ENCODE results near the gene BCL11B.

DNA sequence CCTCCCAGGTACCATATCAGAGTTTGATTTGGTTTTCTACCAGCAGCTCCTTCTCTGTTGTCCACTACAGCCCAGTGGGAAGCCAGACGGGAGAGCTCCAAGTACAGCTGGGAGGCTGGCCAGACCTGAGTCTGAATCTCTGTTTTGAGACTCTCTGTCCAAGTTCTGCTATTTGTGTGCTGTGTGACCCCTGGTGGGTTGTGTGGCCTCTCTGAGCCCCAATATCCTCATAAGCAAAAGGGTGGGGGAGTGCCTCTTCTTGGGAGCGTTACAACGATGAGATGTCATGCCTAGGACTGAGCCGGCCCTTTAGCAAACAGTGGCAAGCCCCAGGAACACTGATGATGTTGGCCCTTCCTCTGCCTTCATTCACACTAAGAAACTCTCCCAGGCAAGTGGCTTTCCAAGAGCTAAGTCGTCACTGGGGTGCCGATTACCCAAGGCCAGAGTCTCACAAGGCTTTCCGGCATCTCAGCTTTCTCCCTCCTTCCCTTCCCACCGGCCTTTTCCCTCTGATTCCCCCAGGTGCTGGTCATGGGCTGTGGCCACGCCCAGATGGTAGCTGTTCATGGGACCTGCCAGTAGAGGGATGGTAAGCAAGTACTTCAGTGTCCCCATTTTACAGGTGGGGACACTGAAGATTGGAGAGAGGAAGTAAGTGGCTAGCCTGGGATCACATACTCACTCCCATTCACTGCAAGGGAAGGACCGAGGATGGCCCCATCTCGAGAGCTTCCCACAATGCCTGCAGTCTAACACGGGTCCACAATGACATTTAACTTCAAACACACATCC lies 47.7 kb downstream of the BCL11B start:
- TF ChIP-seq EZH2 (IDR thresholded peaks at IDR 0.05) = no peak
- TF ChIP-seq, protein P1, sequence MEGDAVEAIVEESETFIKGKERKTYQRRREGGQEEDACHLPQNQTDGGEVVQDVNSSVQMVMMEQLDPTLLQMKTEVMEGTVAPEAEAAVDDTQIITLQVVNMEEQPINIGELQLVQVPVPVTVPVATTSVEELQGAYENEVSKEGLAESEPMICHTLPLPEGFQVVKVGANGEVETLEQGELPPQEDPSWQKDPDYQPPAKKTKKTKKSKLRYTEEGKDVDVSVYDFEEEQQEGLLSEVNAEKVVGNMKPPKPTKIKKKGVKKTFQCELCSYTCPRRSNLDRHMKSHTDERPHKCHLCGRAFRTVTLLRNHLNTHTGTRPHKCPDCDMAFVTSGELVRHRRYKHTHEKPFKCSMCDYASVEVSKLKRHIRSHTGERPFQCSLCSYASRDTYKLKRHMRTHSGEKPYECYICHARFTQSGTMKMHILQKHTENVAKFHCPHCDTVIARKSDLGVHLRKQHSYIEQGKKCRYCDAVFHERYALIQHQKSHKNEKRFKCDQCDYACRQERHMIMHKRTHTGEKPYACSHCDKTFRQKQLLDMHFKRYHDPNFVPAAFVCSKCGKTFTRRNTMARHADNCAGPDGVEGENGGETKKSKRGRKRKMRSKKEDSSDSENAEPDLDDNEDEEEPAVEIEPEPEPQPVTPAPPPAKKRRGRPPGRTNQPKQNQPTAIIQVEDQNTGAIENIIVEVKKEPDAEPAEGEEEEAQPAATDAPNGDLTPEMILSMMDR (IDR thresholded peaks at IDR 0.05) = peak; percentile 32

Data from neural progenitor cell (in vitro differentiated cells).